SK-N-MC (cell line): ENCODE measurements around the gene DCDC2C.

Experiments
- DNase-seq: peaks from one replicate; pipeline ENCODE4 v3.0.0-alpha.2; 2011; ENCODE audit warnings: low read depth, low spot score
- H3K27ac ChIP-seq: fragments of 200-600 bp; sonication (generic); 2 replicates; pipeline ENCODE4 v1.5.1; 2016; ENCODE audit warnings: mixed run types
- H3K36me3 ChIP-seq: fragments of 200-600 bp; sonication (generic); 2 replicates; pipeline ENCODE4 v1.6.1; 2017; ENCODE audit warnings: antibody characterized with exemption, low read length, mixed read lengths; ENCODE audit not compliant: insufficient read depth
- H3K4me3 ChIP-seq: fragments of 200-600 bp; sonication (generic); 2 replicates; pipeline ENCODE4 v1.5.1; 2016
- H3K9ac ChIP-seq: fragments of 200-600 bp; sonication (generic); 2 replicates; pipeline ENCODE4 v1.8.0; 2017; ENCODE audit warnings: mixed run types, mixed read lengths; ENCODE audit not compliant: insufficient read length
- H3K9me3 ChIP-seq: fragments of 200-600 bp; sonication (generic); 2 replicates; pipeline ENCODE4 v1.6.1; 2017; ENCODE audit warnings: low read depth, mild to moderate bottlenecking, antibody characterized with exemption, low read length, moderate library complexity, mixed read lengths
- EZH2 ChIP-seq: fragments of 200-600 bp; sonication (generic); IDR thresholded peaks from one replicate; pipeline ENCODE4 v1.6.1; 2017; ENCODE audit warnings: antibody characterized with exemption
- FOXP2 ChIP-seq: optimal IDR thresholded peaks from 2 replicates; pipeline ENCODE3; 2011; ENCODE audit warnings: mild to moderate bottlenecking, moderate library complexity; ENCODE audit not compliant: insufficient read depth; ENCODE audit errors: extremely low read length, control extremely low read depth
- POLR2AphosphoS5 ChIP-seq: IDR thresholded peaks from 2 replicates; pipeline ENCODE4 v1.6.1; 2012; ENCODE audit warnings: mild to moderate bottlenecking, low read depth, low read length, borderline replicate concordance

DCDC2C gene

GRCh38 chr2:3766824-3767223, 63.4 kb downstream of the DCDC2C start:
- Histone ChIP-seq H3K9ac (no peak overlapping the region), H3K4me3 (no peak overlapping the region), H3K36me3 (no peaks in the 10 kb centered on the region), H3K27ac (no peak overlapping the region), H3K9me3 (no peaks in the 10 kb centered on the region)
- no peak for TF ChIP-seq EZH2
- no peak for TF ChIP-seq POLR2AphosphoS5
- TF ChIP-seq FOXP2: no peak
- no peak for DNase-seq

- no peak overlapping the region for H3K9ac ChIP-seq
- no peaks in the 10 kb centered on the region for H3K9me3 ChIP-seq
- H3K4me3 ChIP-seq: no peak overlapping the region
- no peak for TF ChIP-seq EZH2
- no peak for TF ChIP-seq FOXP2
- TF ChIP-seq POLR2AphosphoS5: no peak
- no peak overlapping the region for H3K27ac ChIP-seq
- no peak for DNase-seq
- no peaks in the 10 kb centered on the region for H3K36me3 ChIP-seq
These were observed 65.8 kb downstream of the DCDC2C start for GRCh38 chr2:3768960-3769765.

GRCh38 chr2:3769766-3770165, 66.4 kb downstream of the DCDC2C start:
- no peaks in the 10 kb centered on the region for H3K36me3 ChIP-seq
- no peak for DNase-seq
- TF ChIP-seq POLR2AphosphoS5: no peak
- TF ChIP-seq FOXP2: no peak
- no peak for TF ChIP-seq EZH2
- H3K4me3 ChIP-seq: no peak overlapping the region
- H3K27ac ChIP-seq: no peak overlapping the region
- H3K9me3 ChIP-seq: no peaks in the 10 kb centered on the region
- H3K9ac ChIP-seq: no peak overlapping the region

GRCh38 chr2:3770724-3771415, 67.5 kb downstream of the DCDC2C start:
- no peak overlapping the region for H3K4me3 ChIP-seq
- no peaks in the 10 kb centered on the region for H3K36me3 ChIP-seq
- no peak for TF ChIP-seq FOXP2
- no peak for TF ChIP-seq EZH2
- TF ChIP-seq POLR2AphosphoS5: no peak
- no peak overlapping the region for H3K27ac ChIP-seq
- no peak overlapping the region for H3K9ac ChIP-seq
- no peak for DNase-seq
- H3K9me3 ChIP-seq: no peaks in the 10 kb centered on the region

- no peaks in the 10 kb centered on the region for H3K9me3 ChIP-seq
- no peak for TF ChIP-seq FOXP2
- no peak for TF ChIP-seq POLR2AphosphoS5
- TF ChIP-seq EZH2: no peak
- no peak for DNase-seq
- H3K4me3 ChIP-seq: no peak overlapping the region
- no peak overlapping the region for H3K9ac ChIP-seq
- no peak overlapping the region for H3K27ac ChIP-seq
- no peaks in the 10 kb centered on the region for H3K36me3 ChIP-seq
These were observed 68.2 kb downstream of the DCDC2C start for GRCh38 chr2:3771576-3771975.

GRCh38 chr2:3774336-3774735, 71.0 kb downstream of the DCDC2C start:
- H3K9me3 ChIP-seq: no peaks in the 10 kb centered on the region
- no peaks in the 10 kb centered on the region for H3K36me3 ChIP-seq
- H3K27ac ChIP-seq: no peak overlapping the region
- DNase-seq: no peak
- TF ChIP-seq FOXP2 (no peak), POLR2AphosphoS5 (no peak), EZH2 (no peak)
- no peak overlapping the region for H3K4me3 ChIP-seq
- H3K9ac ChIP-seq: no peak overlapping the region

- TF ChIP-seq FOXP2 (no peak), POLR2AphosphoS5 (no peak), EZH2 (no peak)
- DNase-seq: no peak
- Histone ChIP-seq H3K4me3 (no peak overlapping the region), H3K27ac (no peak overlapping the region), H3K9ac (no peak overlapping the region), H3K9me3 (no peaks in the 10 kb centered on the region), H3K36me3 (no peaks in the 10 kb centered on the region)
These were observed 72.9 kb downstream of the DCDC2C start for GRCh38 chr2:3776311-3776710.

GRCh38 chr2:3777966-3778365, 74.6 kb downstream of the DCDC2C start:
- TF ChIP-seq EZH2 (no peak), FOXP2 (no peak)
- no peak for DNase-seq
- no peaks in the 10 kb centered on the region for H3K36me3 ChIP-seq
- H3K9me3 ChIP-seq: no peaks in the 10 kb centered on the region
- no peak overlapping the region for H3K9ac ChIP-seq
- H3K4me3 ChIP-seq: no peak overlapping the region
- H3K27ac ChIP-seq: no peak overlapping the region

GRCh38 chr2:3778851-3779495, 75.6 kb downstream of the DCDC2C start:
- Histone ChIP-seq H3K9ac (no peak overlapping the region), H3K27ac (no peak overlapping the region), H3K9me3 (no peaks in the 10 kb centered on the region), H3K4me3 (no peak overlapping the region), H3K36me3 (no peaks in the 10 kb centered on the region)
- TF ChIP-seq POLR2AphosphoS5 (no peak), EZH2 (no peak), FOXP2 (no peak)
- DNase-seq: no peak
